ENCODE measurements around the gene IMMP2L.

IMMP2L gene

GRCh38 chr7:110839866-110840265 lies 722.4 kb downstream of the IMMP2L start:
- DNase-seq (ENCODE audit: extremely low read depth, insufficient read length), result no peak
- Histone ChIP-seq H3K4me3 (replicated peaks; ENCODE audit: low read depth, low read length) (no peak overlapping the region), H3K36me3 (ENCODE audit: control insufficient read depth, insufficient read depth, low read length) (no peaks in the 10 kb centered on the region), H3K27me3 (replicated peaks; ENCODE audit: control insufficient read depth, insufficient read depth, low read length) (no peaks in the 10 kb centered on the region)
- TF ChIP-seq CTCF (IDR thresholded peaks at IDR 0.05; ENCODE audit: insufficient read depth, low read length, poor library complexity, severe bottlenecking), result no peak

- DNase-seq (ENCODE audit: extremely low read depth, insufficient read length), result no peak
- Histone ChIP-seq H3K4me3 (replicated peaks; ENCODE audit: low read depth, low read length) (no peak overlapping the region), H3K36me3 (ENCODE audit: control insufficient read depth, insufficient read depth, low read length) (no peaks in the 10 kb centered on the region), H3K27me3 (replicated peaks; ENCODE audit: control insufficient read depth, insufficient read depth, low read length) (no peaks in the 10 kb centered on the region)
- TF ChIP-seq CTCF (IDR thresholded peaks at IDR 0.05; ENCODE audit: insufficient read depth, low read length, poor library complexity, severe bottlenecking), result no peak
Measured at GRCh38 chr7:110835849-110836248, 726.4 kb downstream of the IMMP2L start.

- H3K36me3 ChIP-seq (ENCODE audit: control insufficient read depth, insufficient read depth, low read length), result no peaks in the 10 kb centered on the region
- TF ChIP-seq CTCF (IDR thresholded peaks at IDR 0.05; ENCODE audit: insufficient read depth, low read length, poor library complexity, severe bottlenecking), result no peak
- no peak overlapping the region for H3K4me3 ChIP-seq (replicated peaks; ENCODE audit: low read depth, low read length)
- H3K27me3 ChIP-seq (replicated peaks; ENCODE audit: control insufficient read depth, insufficient read depth, low read length), result no peaks in the 10 kb centered on the region
- no peak for DNase-seq (ENCODE audit: extremely low read depth, insufficient read length)
Measured at GRCh38 chr7:110835218-110835617, 727.1 kb downstream of the IMMP2L start.

GRCh38 chr7:110831419-110831818 lies 730.9 kb downstream of the IMMP2L start:
- Histone ChIP-seq H3K27me3 (replicated peaks; ENCODE audit: control insufficient read depth, insufficient read depth, low read length) (no peaks in the 10 kb centered on the region), H3K36me3 (ENCODE audit: control insufficient read depth, insufficient read depth, low read length) (no peaks in the 10 kb centered on the region), H3K4me3 (replicated peaks; ENCODE audit: low read depth, low read length) (no peak overlapping the region)
- TF ChIP-seq CTCF (IDR thresholded peaks at IDR 0.05; ENCODE audit: insufficient read depth, low read length, poor library complexity, severe bottlenecking), result no peak
- no peak for DNase-seq (ENCODE audit: extremely low read depth, insufficient read length)

GRCh38 chr7:110830778-110831177 lies 731.5 kb downstream of the IMMP2L start:
- no peak for TF ChIP-seq CTCF (IDR thresholded peaks at IDR 0.05; ENCODE audit: insufficient read depth, low read length, poor library complexity, severe bottlenecking)
- no peak for DNase-seq (ENCODE audit: extremely low read depth, insufficient read length)

GRCh38 chr7:110827936-110828335 lies 734.4 kb downstream of the IMMP2L start:
- H3K36me3 ChIP-seq (ENCODE audit: control insufficient read depth, insufficient read depth, low read length), result no peaks in the 10 kb centered on the region
- TF ChIP-seq CTCF (IDR thresholded peaks at IDR 0.05; ENCODE audit: insufficient read depth, low read length, poor library complexity, severe bottlenecking), result no peak
- no peak for DNase-seq (ENCODE audit: extremely low read depth, insufficient read length)
- H3K27me3 ChIP-seq (replicated peaks; ENCODE audit: control insufficient read depth, insufficient read depth, low read length), result no peaks in the 10 kb centered on the region
- no peak overlapping the region for H3K4me3 ChIP-seq (replicated peaks; ENCODE audit: low read depth, low read length)

More at GRCh38 chr7:110830778-110831177, 731.5 kb downstream of the IMMP2L start:
- Histone ChIP-seq H3K27me3 (replicated peaks; ENCODE audit: control insufficient read depth, insufficient read depth, low read length) (no peaks in the 10 kb centered on the region), H3K4me3 (replicated peaks; ENCODE audit: low read depth, low read length) (no peak overlapping the region), H3K36me3 (ENCODE audit: control insufficient read depth, insufficient read depth, low read length) (no peaks in the 10 kb centered on the region)

All from GM06990 (cell line).